ENCODE results near the gene SLC30A3. TPM values are rescaled to one million over a fixed set of nuclear protein-coding genes. Genes with fewer than 3 reads are reported as not detected.

Gene SLC30A3
- total RNA-seq, 3 donors from 2014 or later, result 0.12 TPM; not detected in 2

DNA sequence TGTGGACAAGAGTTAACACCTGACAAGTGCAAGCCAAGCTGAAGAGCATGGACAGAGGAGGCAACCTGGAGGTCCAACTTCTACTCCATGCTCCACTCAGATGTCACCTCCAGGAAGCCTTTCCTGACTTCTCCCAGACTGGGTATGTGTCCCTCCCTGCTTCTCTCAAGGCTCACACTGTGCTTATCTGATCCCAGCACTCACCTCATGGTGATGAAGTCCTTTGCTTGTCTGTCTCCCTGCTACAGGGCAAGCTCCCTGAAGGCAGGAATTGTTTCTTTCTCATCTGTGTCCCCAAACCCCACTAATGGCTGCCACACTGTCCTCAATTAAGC is 2.7 kb upstream of the SLC30A3 start:
- no peak for DNase-seq
- H3K9me3 ChIP-seq, result no peaks in the 10 kb centered on the region
- intact Hi-C loops (cut with DNase I, micrococcal nuclease), result no loop called here
- H3K36me3 ChIP-seq (ENCODE audit: low read depth), result no peaks in the 10 kb centered on the region
- TF ChIP-seq, protein P1, sequence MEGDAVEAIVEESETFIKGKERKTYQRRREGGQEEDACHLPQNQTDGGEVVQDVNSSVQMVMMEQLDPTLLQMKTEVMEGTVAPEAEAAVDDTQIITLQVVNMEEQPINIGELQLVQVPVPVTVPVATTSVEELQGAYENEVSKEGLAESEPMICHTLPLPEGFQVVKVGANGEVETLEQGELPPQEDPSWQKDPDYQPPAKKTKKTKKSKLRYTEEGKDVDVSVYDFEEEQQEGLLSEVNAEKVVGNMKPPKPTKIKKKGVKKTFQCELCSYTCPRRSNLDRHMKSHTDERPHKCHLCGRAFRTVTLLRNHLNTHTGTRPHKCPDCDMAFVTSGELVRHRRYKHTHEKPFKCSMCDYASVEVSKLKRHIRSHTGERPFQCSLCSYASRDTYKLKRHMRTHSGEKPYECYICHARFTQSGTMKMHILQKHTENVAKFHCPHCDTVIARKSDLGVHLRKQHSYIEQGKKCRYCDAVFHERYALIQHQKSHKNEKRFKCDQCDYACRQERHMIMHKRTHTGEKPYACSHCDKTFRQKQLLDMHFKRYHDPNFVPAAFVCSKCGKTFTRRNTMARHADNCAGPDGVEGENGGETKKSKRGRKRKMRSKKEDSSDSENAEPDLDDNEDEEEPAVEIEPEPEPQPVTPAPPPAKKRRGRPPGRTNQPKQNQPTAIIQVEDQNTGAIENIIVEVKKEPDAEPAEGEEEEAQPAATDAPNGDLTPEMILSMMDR (IDR thresholded peaks at IDR 0.05), result no peak
- H3K4me1 ChIP-seq (ENCODE audit: low read depth), result peaks cover 33% of the 10 kb centered on the region
- no peak overlapping the region for H3K4me3 ChIP-seq
- no peak for ATAC-seq

DNA sequence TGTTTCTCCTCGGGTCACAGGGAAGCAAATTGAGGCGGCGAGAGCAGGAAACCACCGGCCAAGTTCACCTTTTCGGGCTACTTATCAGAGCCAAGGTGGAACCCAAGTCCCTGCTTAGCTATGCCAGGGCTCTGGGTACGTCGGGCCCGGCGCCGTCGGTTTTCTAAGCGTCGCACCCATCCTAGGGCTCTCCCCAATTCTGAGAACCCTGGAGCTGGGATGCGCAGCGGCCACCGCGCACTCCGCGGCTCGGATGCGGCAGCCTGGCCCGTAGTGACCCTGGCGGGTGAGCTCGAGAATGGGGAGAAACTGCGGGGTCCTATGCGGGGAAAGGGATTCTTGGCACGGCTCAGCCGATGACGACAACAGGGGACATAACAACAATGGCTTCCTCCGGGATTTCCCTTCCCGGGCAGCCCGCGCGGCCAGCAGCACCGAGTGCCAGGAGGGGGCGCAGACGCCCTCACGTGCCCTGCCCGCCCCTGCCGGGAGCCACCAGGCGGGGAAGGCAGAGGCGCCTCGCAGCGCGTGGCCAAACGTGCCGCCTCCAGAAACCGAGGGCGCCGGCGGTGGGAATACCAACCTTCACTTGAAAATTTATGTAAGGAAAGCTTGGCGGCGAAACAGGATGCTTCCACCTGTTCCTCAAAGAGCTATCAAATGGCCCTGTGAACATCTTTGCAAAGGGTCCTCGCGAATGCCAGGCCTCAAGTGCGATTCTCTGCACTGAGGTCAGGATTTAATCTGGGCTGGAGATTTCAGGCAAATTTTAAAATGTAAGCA is 2.1 kb upstream of the SLC30A3 start:
- Histone ChIP-seq H3K36me3 (ENCODE audit: low read depth) (no peaks in the 10 kb centered on the region), H3K4me3 (no peak overlapping the region), H3K9me3 (no peaks in the 10 kb centered on the region), H3K4me1 (ENCODE audit: low read depth) (peaks cover 33% of the 10 kb centered on the region)
- DNase-seq (peak; percentile 63 to 78 (median 64)), ATAC-seq (peak; percentile 80)
- intact Hi-C loops (cut with DNase I, micrococcal nuclease), result no loop called here
- TF ChIP-seq, protein P1 (IDR thresholded peaks at IDR 0.05), result peak; percentile 28

DNA sequence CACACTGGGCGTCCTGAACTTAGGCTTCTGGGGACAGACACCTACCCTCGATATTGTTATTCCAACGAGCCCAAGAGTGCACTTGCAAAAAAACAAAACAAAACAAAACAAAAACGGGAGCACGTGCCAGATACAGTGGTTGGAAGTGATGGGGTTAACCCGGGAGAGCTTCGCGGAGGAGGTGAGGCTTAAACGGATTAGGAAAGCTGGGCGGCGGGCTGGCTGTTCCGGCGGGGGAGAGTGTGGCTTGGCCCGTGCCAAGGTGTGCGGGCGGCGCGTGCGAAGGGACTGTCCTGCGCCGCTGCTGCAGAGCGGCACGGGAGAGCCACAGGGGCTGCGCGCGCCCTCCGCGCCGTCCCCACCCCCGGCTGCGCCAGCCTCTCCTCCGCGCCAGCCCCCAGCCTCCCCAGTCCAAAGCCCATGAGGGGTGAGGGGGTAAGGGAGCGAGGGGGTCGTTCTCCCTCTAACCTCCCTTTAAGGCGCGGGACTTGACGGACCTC is 1.5 kb upstream of the SLC30A3 start:
- H3K4me1 ChIP-seq (ENCODE audit: low read depth), result peaks cover 33% of the 10 kb centered on the region
- no peak overlapping the region for H3K4me3 ChIP-seq
- TF ChIP-seq, protein P1 (IDR thresholded peaks at IDR 0.05), result no peak
- intact Hi-C loops (cut with DNase I, micrococcal nuclease), result no loop called here
- no peaks in the 10 kb centered on the region for H3K9me3 ChIP-seq
- ATAC-seq (peak; percentile 44), DNase-seq (no peak)
- no peaks in the 10 kb centered on the region for H3K36me3 ChIP-seq (ENCODE audit: low read depth)

DNA sequence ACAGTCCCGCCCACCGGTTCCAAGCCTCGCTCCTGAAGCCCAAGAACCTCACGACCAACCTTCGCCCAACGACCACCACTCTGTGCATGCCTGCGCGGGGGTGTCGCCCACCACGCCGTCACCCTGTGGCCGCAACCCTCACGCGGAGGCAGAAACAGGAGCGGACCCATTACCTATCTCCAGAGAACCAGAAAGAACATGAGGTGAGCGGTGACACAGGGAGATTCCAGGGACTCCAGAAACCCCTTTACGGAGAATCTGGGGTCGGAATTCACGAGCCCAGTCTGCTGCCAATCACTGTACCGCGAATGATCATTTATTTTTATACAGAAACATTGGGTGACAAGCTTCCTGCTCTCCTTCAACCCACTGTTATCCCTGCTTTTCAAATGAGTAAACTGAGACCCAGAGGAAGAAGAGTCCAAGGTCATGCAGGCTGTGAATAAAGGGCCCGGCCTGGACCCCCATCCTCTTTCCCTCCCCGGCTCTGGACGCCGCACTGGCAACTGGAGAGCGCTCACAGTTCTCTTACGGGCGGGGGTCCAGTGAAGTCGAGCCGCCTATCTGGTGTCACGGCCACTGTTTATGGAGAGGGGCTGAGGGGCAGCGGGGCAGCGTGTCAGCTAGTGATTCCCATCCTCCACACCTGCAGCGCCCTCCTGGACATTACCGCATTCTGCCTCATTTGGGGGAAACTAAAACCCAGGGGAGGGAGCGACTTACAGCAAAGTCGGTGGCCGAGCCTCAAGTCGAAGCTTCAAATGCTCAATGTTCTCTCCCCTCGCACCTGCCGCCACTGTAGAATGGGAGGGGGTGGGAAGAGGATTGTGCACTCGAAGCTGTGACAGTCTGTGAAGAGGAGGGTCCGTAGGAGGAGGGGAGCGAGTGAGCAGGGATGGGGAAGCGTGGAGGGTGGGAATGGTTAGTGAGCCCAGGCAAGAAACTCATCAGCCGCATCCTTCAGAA is 723 bp upstream of the SLC30A3 start:
- Histone ChIP-seq H3K9me3 (no peaks in the 10 kb centered on the region), H3K36me3 (ENCODE audit: low read depth) (no peaks in the 10 kb centered on the region), H3K4me1 (ENCODE audit: low read depth) (peaks cover 33% of the 10 kb centered on the region), H3K4me3 (no peak overlapping the region)
- TF ChIP-seq, protein P1 (IDR thresholded peaks at IDR 0.05), result no peak
- no peak for ATAC-seq
- intact Hi-C loops (cut with DNase I, micrococcal nuclease), result no loop called here
- no peak for DNase-seq

DNA sequence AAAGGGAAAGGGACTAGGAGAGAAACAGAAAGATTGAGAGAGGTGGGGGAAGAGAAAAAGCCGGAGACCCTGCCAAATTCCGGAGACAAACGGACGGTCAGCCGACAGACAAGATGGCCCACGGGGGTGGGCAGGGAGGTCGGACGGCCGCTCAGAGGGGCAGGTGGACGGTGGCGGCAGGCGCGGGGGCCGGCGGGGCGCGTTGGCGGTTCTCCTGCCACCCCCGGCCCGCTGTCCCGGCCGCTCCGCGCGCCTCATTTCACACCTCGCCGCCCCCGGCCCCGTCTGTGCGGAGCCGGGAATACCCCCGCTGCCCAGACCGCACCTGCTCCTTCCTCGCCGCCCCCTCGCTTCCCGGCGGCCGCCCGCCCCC is 935 bp downstream of the SLC30A3 start:
- H3K4me1 ChIP-seq (ENCODE audit: low read depth), result peaks cover 33% of the 10 kb centered on the region
- intact Hi-C loops (cut with DNase I, micrococcal nuclease), result no loop called here
- H3K36me3 ChIP-seq (ENCODE audit: low read depth), result no peaks in the 10 kb centered on the region
- ATAC-seq, result no peak
- TF ChIP-seq, protein P1 (IDR thresholded peaks at IDR 0.05), result no peak
- H3K9me3 ChIP-seq, result no peaks in the 10 kb centered on the region
- H3K4me3 ChIP-seq, result no peak overlapping the region
- DNase-seq, result no peak

Data from mucosa of descending colon (tissue), 3 donors.